A673 (cell line): ENCODE results near the gene PRDM1. TPM values are rescaled to one million over a fixed set of nuclear protein-coding genes. Genes with fewer than 3 reads are reported as not detected.

Experiments
- BruUV-seq: library from RNA; stranded (reverse); fragments of 400-500 nt; replicated peaks from 2 replicates; lab custom pipeline; 2021; lab: Mats Ljungman, UMichigan
- CTCF ChIA-PET: fragments of 300-600 bp; sonication (Branson Sonifier 250); formaldehyde crosslinking; loops from one replicate; lab custom pipeline; 2022; ENCODE audit warnings: antibody characterized with exemption; lab: Charles Lee
- POLR2A ChIA-PET: fragments of 300-600 bp; sonication (Branson Sonifier 250); formaldehyde crosslinking; loops from one replicate; lab custom pipeline; 2022; ENCODE audit warnings: antibody characterized with exemption; ENCODE audit not compliant: low non-redundant PET; lab: Charles Lee
- DNase-seq: peaks from one replicate; pipeline ENCODE4 v3.0.0-alpha.2; 2015; ENCODE audit warnings: low spot score
- H3K27ac ChIP-seq: fragments of 200-600 bp; sonication (generic); 2 replicates; pipeline ENCODE4 v1.5.1; 2016; ENCODE audit warnings: mixed run types, low read depth, mild to moderate bottlenecking, mixed read lengths, antibody characterized with exemption, low read length; ENCODE audit not compliant: poor library complexity, severe bottlenecking
- H3K27me3 ChIP-seq: fragments of 200-600 bp; sonication (generic); replicated peaks from 2 replicates; pipeline ENCODE4 v1.6.1; 2017; ENCODE audit warnings: mixed run types, low read depth, mild to moderate bottlenecking, mixed read lengths, antibody characterized with exemption, low read length; ENCODE audit not compliant: insufficient read depth, poor library complexity
- H3K36me3 ChIP-seq: fragments of 200-600 bp; sonication (generic); 2 replicates; pipeline ENCODE4 v1.6.1; 2016; ENCODE audit warnings: mixed run types, mild to moderate bottlenecking, mixed read lengths, antibody characterized with exemption, low read length; ENCODE audit not compliant: insufficient read depth, poor library complexity, severe bottlenecking
- H3K4me1 ChIP-seq: fragments of 200-600 bp; sonication (generic); 2 replicates; pipeline ENCODE4 v1.6.1; 2017; ENCODE audit warnings: mixed run types, mild to moderate bottlenecking, mixed read lengths, antibody characterized with exemption, low read length; ENCODE audit not compliant: insufficient read depth, poor library complexity, severe bottlenecking
- H3K4me3 ChIP-seq: fragments of 200-600 bp; sonication (generic); 2 replicates; pipeline ENCODE4 v1.5.1; 2016; ENCODE audit warnings: low read depth, mixed run types, mild to moderate bottlenecking, mixed read lengths, low read length; ENCODE audit not compliant: poor library complexity, severe bottlenecking
- H3K9me3 ChIP-seq: fragments of 200-600 bp; sonication (generic); 2 replicates; pipeline ENCODE4 v1.6.1; 2016; ENCODE audit warnings: mixed run types, low read depth, mild to moderate bottlenecking, mixed read lengths, antibody characterized with exemption, low read length; ENCODE audit not compliant: poor library complexity, severe bottlenecking
- EZH2 ChIP-seq: fragments of 200-600 bp; sonication (generic); IDR thresholded peaks from 2 replicates; pipeline ENCODE4 v1.6.1; 2017; ENCODE audit warnings: borderline replicate concordance, low read depth, mild to moderate bottlenecking, mixed read lengths, antibody characterized with exemption, low read length; ENCODE audit not compliant: poor library complexity, severe bottlenecking
- intact Hi-C: fragments of 100-400 bp; cut with micrococcal nuclease; formaldehyde crosslinking; loops from one replicate; pipeline ENCODE4 v1.10.0; 2022; ENCODE audit not compliant: unreplicated experiment
- total RNA-seq: library from RNA; stranded (reverse); gene quantifications from 2 replicates; pipeline ENCODE4 v1.2.3, GENCODE V29; 2021
- TF ChIP-seq, protein P1 (sequence below): fragments of 300-800, 200-600 bp; sonication (generic); conservative IDR thresholded peaks from 2 replicates; pipeline ENCODE4 v1.5.1; 2017; ENCODE audit warnings: low read depth, mild to moderate bottlenecking, antibody characterized with exemption, low read length, moderate library complexity, mixed read lengths

Gene PRDM1
- total RNA-seq, 1 experiment from 2014 or later, result not detected

DNA sequence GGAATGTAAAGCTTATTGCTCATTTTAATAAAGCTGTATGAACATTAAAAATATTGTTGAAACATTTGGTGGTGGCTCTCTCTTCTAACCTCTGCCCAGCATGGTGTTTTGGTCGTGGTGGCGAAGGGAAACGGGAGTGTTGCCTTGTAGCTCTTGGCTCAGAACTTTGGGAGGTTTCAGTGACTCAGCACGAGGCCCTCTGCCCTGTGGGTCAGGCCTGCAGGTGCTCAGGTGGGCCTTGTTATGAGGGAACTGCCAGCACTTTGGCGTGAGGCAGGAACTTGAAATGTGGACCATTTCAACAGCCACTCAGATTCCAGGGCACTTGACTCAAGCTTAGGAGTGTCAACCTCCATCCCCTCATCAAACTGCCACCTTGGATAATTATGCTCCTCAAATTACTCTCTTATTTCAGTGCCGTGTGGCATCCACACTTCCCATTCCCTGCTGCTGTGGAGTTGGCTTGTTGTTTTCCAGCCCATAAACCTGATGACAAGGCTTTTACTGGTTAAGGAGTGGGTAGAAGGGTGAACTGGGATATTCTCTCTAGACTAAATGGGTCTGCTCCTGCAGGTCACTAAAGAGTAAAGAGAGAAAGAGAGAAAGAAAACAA, 36.3 kb downstream of the PRDM1 start:
- intact Hi-C loops, result no loop called here
- ChIA-PET POLR2A (no interaction called here), CTCF (no interaction called here)

DNA sequence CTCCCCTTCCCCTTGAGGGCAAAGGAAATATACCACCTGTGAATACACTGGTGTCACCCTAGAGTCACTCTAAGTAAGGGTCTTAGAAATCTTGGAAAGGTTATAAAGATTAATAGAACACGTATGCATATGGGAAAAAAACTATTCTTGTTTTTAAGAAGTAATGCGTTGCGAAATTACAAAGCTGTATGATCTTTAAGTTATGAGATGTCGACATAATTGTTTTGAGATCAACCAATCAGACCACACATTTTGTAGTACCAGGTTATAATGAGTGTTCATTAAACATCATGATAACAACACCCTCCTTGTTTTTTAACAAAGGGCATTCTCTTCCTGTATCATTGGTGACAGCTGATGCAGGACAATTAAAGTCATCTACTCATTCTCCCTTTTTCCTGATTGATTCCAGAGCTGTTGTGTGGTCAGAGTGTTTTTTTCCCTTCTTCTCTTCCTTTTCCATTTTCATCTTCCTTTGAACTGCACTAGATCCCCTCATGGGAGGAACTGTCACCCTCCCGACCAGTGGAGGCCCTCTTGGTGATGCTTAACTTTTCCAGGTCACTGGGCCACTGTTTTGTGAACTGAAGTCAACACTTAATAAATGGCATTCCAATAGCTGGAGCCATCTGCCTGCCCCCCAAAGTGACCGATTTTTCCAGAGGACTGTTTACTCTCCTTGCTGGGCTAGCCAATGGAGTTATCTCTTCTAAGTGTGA, 37.0 kb downstream of the PRDM1 start:
- TF ChIP-seq EZH2, result no peak
- TF ChIP-seq, protein P1, sequence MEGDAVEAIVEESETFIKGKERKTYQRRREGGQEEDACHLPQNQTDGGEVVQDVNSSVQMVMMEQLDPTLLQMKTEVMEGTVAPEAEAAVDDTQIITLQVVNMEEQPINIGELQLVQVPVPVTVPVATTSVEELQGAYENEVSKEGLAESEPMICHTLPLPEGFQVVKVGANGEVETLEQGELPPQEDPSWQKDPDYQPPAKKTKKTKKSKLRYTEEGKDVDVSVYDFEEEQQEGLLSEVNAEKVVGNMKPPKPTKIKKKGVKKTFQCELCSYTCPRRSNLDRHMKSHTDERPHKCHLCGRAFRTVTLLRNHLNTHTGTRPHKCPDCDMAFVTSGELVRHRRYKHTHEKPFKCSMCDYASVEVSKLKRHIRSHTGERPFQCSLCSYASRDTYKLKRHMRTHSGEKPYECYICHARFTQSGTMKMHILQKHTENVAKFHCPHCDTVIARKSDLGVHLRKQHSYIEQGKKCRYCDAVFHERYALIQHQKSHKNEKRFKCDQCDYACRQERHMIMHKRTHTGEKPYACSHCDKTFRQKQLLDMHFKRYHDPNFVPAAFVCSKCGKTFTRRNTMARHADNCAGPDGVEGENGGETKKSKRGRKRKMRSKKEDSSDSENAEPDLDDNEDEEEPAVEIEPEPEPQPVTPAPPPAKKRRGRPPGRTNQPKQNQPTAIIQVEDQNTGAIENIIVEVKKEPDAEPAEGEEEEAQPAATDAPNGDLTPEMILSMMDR, result no peak
- no peak overlapping the region for H3K27ac ChIP-seq
- ChIA-PET POLR2A (no interaction called here), CTCF (no interaction called here)
- no peaks in the 10 kb centered on the region for H3K4me1 ChIP-seq
- no peak for DNase-seq
- no peaks in the 10 kb centered on the region for H3K9me3 ChIP-seq
- H3K36me3 ChIP-seq, result no peaks in the 10 kb centered on the region
- no peak overlapping the region for H3K4me3 ChIP-seq
- intact Hi-C loops, result no loop called here
- BruUV-seq, result no TSS peak
- H3K27me3 ChIP-seq, result no peaks in the 10 kb centered on the region

More for the DNA sequence above, 36.3 kb downstream of the PRDM1 start:
- Histone ChIP-seq H3K27me3 (no peaks in the 10 kb centered on the region), H3K4me1 (no peaks in the 10 kb centered on the region), H3K27ac (no peak overlapping the region), H3K4me3 (no peak overlapping the region), H3K9me3 (no peaks in the 10 kb centered on the region), H3K36me3 (no peaks in the 10 kb centered on the region)
- no TSS peak for BruUV-seq
- TF ChIP-seq EZH2, result no peak
- TF ChIP-seq, protein P1, result no peak
- DNase-seq, result no peak

DNA sequence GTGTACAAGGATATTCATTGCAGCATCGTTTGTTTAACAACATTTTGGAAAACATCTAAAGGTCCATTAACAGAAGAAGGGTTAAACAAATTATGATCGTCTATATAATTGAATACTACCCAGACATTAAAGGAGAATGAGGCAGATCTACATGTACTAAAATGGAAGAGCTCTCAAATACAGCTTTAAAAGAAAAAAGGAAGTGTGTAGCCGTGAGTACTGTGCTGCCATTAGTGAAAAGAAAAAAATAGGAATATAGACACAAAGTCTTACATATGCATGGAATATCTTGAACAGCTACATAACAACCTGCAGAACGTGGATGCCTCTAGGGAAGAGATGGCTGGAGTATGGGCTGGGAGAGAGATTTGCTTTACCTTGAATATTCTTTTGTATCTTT, 37.9 kb downstream of the PRDM1 start:
- CTCF ChIA-PET, result no interaction called here
- DNase-seq, result no peak
- Histone ChIP-seq H3K4me1 (no peaks in the 10 kb centered on the region), H3K27me3 (no peaks in the 10 kb centered on the region), H3K9me3 (no peaks in the 10 kb centered on the region), H3K27ac (no peak overlapping the region), H3K4me3 (no peak overlapping the region), H3K36me3 (no peaks in the 10 kb centered on the region)
- POLR2A ChIA-PET, result no interaction called here
- no TSS peak for BruUV-seq
- intact Hi-C loops, result no loop called here
- TF ChIP-seq EZH2, result no peak
- TF ChIP-seq, protein P1, result no peak
